GM23338 (cell line): ENCODE data around the gene CCL8. TPM values are rescaled to one million over a fixed set of nuclear protein-coding genes. Genes with fewer than 3 reads are reported as not detected.

Experiments used
- ATAC-seq: fragments of 200-7000 bp; cut with Tn5 transposase; 3 replicates; pipeline ENCODE4 v1.9.1; 2020
- DNase-seq: peaks from one replicate; pipeline ENCODE4 v3.0.0-alpha.2; 2015; ENCODE audit warnings: low spot score
- H2AFZ ChIP-seq: fragments of 200-600 bp; sonication (generic); 2 replicates; pipeline ENCODE4 v1.8.0; 2016; ENCODE audit warnings: antibody characterized with exemption, mild to moderate bottlenecking, moderate library complexity
- H3F3A ChIP-seq: fragments of 200-600 bp; sonication (generic); replicated peaks from 2 replicates; pipeline ENCODE4 v1.8.0; 2017; ENCODE audit warnings: antibody characterized with exemption, mixed run types, low read depth
- H3K27ac ChIP-seq: fragments of 200-600 bp; sonication (generic); 2 replicates; pipeline ENCODE4 v1.6.1; 2016; ENCODE audit warnings: low read depth
- H3K27me3 ChIP-seq: fragments of 200-600 bp; sonication (generic); 2 replicates; pipeline ENCODE4 v1.8.0; 2016; ENCODE audit warnings: mild to moderate bottlenecking, mixed run types, moderate library complexity; ENCODE audit not compliant: insufficient read depth
- H3K36me3 ChIP-seq: fragments of 200-600 bp; sonication (generic); 2 replicates; pipeline ENCODE4 v1.8.0; 2016; ENCODE audit warnings: mild to moderate bottlenecking; ENCODE audit not compliant: insufficient read depth
- H3K4me1 ChIP-seq: fragments of 200-600 bp; sonication (generic); 2 replicates; pipeline ENCODE4 v1.8.0; 2016; ENCODE audit warnings: mild to moderate bottlenecking, moderate library complexity; ENCODE audit not compliant: insufficient read depth
- H3K4me2 ChIP-seq: fragments of 200-600 bp; sonication (generic); 2 replicates; pipeline ENCODE4 v1.7.1; 2017; ENCODE audit warnings: mixed run types
- H3K4me3 ChIP-seq: fragments of 200-600 bp; sonication (generic); 2 replicates; pipeline ENCODE4 v1.6.1; 2016; ENCODE audit warnings: mixed run types
- H3K79me2 ChIP-seq: fragments of 200-600 bp; sonication (generic); replicated peaks from 2 replicates; pipeline ENCODE4 v1.8.0; 2017; ENCODE audit warnings: mild to moderate bottlenecking; ENCODE audit not compliant: insufficient read depth
- H3K9me2 ChIP-seq: fragments of 200-600 bp; sonication (generic); 2 replicates; pipeline ENCODE4 v1.8.0; 2017; ENCODE audit not compliant: insufficient read depth
- H4K20me1 ChIP-seq: fragments of 200-600 bp; sonication (generic); replicated peaks from 2 replicates; pipeline ENCODE4 v1.8.0; 2017; ENCODE audit warnings: mild to moderate bottlenecking; ENCODE audit not compliant: insufficient read depth
- H3K27ac Mint-ChIP-seq: 2 replicates; pipeline ENCODE4 v1.8.0; 2020; ENCODE audit warnings: inconsistent platforms, mild to moderate bottlenecking, moderate library complexity, mixed read lengths
- H3K27me3 Mint-ChIP-seq: 3 replicates; pipeline ENCODE4 v1.8.0; 2022; ENCODE audit warnings: low read depth, mild to moderate bottlenecking, moderate library complexity, mixed read lengths, inconsistent platforms; ENCODE audit not compliant: insufficient read depth, poor library complexity
- H3K36me3 Mint-ChIP-seq: 3 replicates; pipeline ENCODE4 v1.8.0; 2021; ENCODE audit warnings: low read depth, mild to moderate bottlenecking, inconsistent platforms, moderate library complexity, mixed read lengths
- H3K4me1 Mint-ChIP-seq: 3 replicates; pipeline ENCODE4 v1.8.0; 2020; ENCODE audit warnings: mild to moderate bottlenecking, inconsistent platforms, mixed read lengths
- H3K4me3 Mint-ChIP-seq: 3 replicates; pipeline ENCODE4 v1.8.0; 2021; ENCODE audit warnings: moderate library complexity, mild to moderate bottlenecking, inconsistent platforms, mixed read lengths
- H3K9me3 Mint-ChIP-seq: 3 replicates; pipeline ENCODE4 v1.8.0; 2020; ENCODE audit warnings: moderate library complexity, mild to moderate bottlenecking, inconsistent platforms, mixed read lengths
- CREB1 ChIP-seq: fragments of 250-450 bp; sonication (Bioruptor Pico); IDR thresholded peaks from 2 replicates; pipeline ENCODE4 v1.5.0; 2020; ENCODE audit warnings: low read depth, mild to moderate bottlenecking, moderate library complexity
- EZH2 ChIP-seq: fragments of 200-600 bp; sonication (generic); IDR thresholded peaks from one replicate; pipeline ENCODE4 v1.8.0; 2017; ENCODE audit warnings: antibody characterized with exemption, mild to moderate bottlenecking, low read depth; ENCODE audit not compliant: unreplicated experiment
- EZH2phosphoT487 ChIP-seq: fragments of 200-600 bp; sonication (generic); IDR thresholded peaks from one replicate; pipeline ENCODE4 v1.8.1; 2018; ENCODE audit warnings: antibody characterized with exemption; ENCODE audit not compliant: unreplicated experiment
- JUNB ChIP-seq: IDR thresholded peaks from one replicate; pipeline ENCODE4 v1.6.1; 2016; ENCODE audit warnings: antibody characterized with exemption; ENCODE audit not compliant: unreplicated experiment
- NANOG ChIP-seq: IDR thresholded peaks from 2 replicates; pipeline ENCODE4 v1.6.1; 2016; ENCODE audit warnings: antibody characterized with exemption, borderline replicate concordance
- POLR2AphosphoS5 ChIP-seq: IDR thresholded peaks from 2 replicates; pipeline ENCODE4 v1.6.1; 2016; ENCODE audit warnings: antibody characterized with exemption, low read depth
- STAT1 ChIP-seq: IDR thresholded peaks from one replicate; pipeline ENCODE4 v1.6.1; 2016; ENCODE audit warnings: antibody characterized with exemption; ENCODE audit not compliant: unreplicated experiment
- ZNF114 ChIP-seq: fragments of 250-450 bp; sonication (Bioruptor Pico); IDR thresholded peaks from 2 replicates; pipeline ENCODE4 v1.5.0; 2020; ENCODE audit warnings: mild to moderate bottlenecking, moderate library complexity
- polyA plus RNA-seq: library from polyadenylated mRNA; unstranded; fragments of >200 nt; fragmentation: Nextera tagmentation; extraction: Ambion mirVana; gene quantifications from 2 replicates; pipeline ENCODE4 v1.2.1, GENCODE V29; 2016
- total RNA-seq: library from RNA; depleted of rRNA; stranded (reverse); fragments of >200 nt; shearing (Covaris generic); gene quantifications from 2 replicates; pipeline ENCODE4 v1.2.3, GENCODE V29; 2014
- TF ChIP-seq, protein P1 (sequence below): IDR thresholded peaks from 2 replicates; pipeline ENCODE4 v1.6.1; 2016; ENCODE audit warnings: antibody characterized with exemption
- TF ChIP-seq, protein P2 (sequence below): IDR thresholded peaks from one replicate; pipeline ENCODE4 v1.6.1; 2018; ENCODE audit warnings: antibody characterized with exemption; ENCODE audit not compliant: unreplicated experiment
- TF ChIP-seq, protein P3 (sequence below): fragments of 250-450 bp; sonication (Bioruptor Pico); IDR thresholded peaks from 2 replicates; pipeline ENCODE4 v1.5.0; 2020; ENCODE audit warnings: mild to moderate bottlenecking, moderate library complexity

CCL8 gene
- total and polyA plus RNA-seq, 2 experiments from 2014 or later: not detected

DNA sequence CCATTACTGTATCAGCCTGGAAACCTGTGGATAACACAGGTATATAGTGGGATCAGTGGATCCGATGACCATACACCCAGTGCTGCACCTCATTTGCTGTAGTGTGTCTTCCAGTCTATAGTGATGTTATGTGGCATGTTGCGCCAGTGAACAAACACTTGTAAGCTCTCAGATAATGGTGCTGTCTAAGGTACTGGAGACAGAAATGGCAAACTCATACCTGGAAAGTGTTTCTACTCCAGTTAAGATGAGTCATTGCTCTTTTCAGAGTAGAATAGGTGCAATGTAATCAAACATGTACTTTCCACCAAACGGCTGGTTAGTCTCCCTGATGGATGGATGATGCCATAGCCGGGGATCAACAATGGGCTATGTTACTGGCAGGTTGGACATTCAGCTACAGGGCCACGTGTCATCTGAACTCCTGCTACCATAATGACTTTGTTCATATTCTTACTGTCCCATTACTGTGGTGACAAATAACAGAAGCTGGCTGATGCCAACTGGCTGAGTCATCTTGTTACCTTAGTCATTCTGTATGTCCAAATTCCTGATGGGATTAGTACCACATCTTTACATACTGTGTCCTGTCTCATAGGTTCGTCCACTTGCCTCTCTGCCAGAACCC is 27.4 kb upstream of the CCL8 start:
- Mint-ChIP-seq H3K36me3 (no peaks in the 10 kb centered on the region), H3K9me3 (no peaks in the 10 kb centered on the region; the same call in 2 of the 3 replicates), H3K27me3 (peaks cover 4% of the 10 kb centered on the region), H3K4me3 (no peak overlapping the region), H3K27ac (no peak overlapping the region), H3K4me1 (no peaks in the 10 kb centered on the region)
- H3K79me2 ChIP-seq: no peaks in the 10 kb centered on the region
- no peak overlapping the region for H3K4me2 ChIP-seq
- H3K36me3 ChIP-seq: no peaks in the 10 kb centered on the region
- no peak overlapping the region for H3K4me3 ChIP-seq
- no peak overlapping the region for H2AFZ ChIP-seq
- no peak for ATAC-seq
- no peaks in the 10 kb centered on the region for H3F3A ChIP-seq
- no peaks in the 10 kb centered on the region for H4K20me1 ChIP-seq
- no peak for DNase-seq
- no peaks in the 10 kb centered on the region for H3K27me3 ChIP-seq
- TF ChIP-seq JUNB: no peak
- no peak for TF ChIP-seq ZNF114 (CRISPR knock-in tag)
- no peak for TF ChIP-seq POLR2AphosphoS5
- TF ChIP-seq, protein P1, sequence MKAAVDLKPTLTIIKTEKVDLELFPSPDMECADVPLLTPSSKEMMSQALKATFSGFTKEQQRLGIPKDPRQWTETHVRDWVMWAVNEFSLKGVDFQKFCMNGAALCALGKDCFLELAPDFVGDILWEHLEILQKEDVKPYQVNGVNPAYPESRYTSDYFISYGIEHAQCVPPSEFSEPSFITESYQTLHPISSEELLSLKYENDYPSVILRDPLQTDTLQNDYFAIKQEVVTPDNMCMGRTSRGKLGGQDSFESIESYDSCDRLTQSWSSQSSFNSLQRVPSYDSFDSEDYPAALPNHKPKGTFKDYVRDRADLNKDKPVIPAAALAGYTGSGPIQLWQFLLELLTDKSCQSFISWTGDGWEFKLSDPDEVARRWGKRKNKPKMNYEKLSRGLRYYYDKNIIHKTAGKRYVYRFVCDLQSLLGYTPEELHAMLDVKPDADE: no peak
- no peak for TF ChIP-seq CREB1 (CRISPR knock-in tag)
- TF ChIP-seq, protein P2, sequence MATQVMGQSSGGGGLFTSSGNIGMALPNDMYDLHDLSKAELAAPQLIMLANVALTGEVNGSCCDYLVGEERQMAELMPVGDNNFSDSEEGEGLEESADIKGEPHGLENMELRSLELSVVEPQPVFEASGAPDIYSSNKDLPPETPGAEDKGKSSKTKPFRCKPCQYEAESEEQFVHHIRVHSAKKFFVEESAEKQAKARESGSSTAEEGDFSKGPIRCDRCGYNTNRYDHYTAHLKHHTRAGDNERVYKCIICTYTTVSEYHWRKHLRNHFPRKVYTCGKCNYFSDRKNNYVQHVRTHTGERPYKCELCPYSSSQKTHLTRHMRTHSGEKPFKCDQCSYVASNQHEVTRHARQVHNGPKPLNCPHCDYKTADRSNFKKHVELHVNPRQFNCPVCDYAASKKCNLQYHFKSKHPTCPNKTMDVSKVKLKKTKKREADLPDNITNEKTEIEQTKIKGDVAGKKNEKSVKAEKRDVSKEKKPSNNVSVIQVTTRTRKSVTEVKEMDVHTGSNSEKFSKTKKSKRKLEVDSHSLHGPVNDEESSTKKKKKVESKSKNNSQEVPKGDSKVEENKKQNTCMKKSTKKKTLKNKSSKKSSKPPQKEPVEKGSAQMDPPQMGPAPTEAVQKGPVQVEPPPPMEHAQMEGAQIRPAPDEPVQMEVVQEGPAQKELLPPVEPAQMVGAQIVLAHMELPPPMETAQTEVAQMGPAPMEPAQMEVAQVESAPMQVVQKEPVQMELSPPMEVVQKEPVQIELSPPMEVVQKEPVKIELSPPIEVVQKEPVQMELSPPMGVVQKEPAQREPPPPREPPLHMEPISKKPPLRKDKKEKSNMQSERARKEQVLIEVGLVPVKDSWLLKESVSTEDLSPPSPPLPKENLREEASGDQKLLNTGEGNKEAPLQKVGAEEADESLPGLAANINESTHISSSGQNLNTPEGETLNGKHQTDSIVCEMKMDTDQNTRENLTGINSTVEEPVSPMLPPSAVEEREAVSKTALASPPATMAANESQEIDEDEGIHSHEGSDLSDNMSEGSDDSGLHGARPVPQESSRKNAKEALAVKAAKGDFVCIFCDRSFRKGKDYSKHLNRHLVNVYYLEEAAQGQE: no peak
- no peak for TF ChIP-seq EZH2
- no peak for TF ChIP-seq STAT1
- TF ChIP-seq, protein P3, sequence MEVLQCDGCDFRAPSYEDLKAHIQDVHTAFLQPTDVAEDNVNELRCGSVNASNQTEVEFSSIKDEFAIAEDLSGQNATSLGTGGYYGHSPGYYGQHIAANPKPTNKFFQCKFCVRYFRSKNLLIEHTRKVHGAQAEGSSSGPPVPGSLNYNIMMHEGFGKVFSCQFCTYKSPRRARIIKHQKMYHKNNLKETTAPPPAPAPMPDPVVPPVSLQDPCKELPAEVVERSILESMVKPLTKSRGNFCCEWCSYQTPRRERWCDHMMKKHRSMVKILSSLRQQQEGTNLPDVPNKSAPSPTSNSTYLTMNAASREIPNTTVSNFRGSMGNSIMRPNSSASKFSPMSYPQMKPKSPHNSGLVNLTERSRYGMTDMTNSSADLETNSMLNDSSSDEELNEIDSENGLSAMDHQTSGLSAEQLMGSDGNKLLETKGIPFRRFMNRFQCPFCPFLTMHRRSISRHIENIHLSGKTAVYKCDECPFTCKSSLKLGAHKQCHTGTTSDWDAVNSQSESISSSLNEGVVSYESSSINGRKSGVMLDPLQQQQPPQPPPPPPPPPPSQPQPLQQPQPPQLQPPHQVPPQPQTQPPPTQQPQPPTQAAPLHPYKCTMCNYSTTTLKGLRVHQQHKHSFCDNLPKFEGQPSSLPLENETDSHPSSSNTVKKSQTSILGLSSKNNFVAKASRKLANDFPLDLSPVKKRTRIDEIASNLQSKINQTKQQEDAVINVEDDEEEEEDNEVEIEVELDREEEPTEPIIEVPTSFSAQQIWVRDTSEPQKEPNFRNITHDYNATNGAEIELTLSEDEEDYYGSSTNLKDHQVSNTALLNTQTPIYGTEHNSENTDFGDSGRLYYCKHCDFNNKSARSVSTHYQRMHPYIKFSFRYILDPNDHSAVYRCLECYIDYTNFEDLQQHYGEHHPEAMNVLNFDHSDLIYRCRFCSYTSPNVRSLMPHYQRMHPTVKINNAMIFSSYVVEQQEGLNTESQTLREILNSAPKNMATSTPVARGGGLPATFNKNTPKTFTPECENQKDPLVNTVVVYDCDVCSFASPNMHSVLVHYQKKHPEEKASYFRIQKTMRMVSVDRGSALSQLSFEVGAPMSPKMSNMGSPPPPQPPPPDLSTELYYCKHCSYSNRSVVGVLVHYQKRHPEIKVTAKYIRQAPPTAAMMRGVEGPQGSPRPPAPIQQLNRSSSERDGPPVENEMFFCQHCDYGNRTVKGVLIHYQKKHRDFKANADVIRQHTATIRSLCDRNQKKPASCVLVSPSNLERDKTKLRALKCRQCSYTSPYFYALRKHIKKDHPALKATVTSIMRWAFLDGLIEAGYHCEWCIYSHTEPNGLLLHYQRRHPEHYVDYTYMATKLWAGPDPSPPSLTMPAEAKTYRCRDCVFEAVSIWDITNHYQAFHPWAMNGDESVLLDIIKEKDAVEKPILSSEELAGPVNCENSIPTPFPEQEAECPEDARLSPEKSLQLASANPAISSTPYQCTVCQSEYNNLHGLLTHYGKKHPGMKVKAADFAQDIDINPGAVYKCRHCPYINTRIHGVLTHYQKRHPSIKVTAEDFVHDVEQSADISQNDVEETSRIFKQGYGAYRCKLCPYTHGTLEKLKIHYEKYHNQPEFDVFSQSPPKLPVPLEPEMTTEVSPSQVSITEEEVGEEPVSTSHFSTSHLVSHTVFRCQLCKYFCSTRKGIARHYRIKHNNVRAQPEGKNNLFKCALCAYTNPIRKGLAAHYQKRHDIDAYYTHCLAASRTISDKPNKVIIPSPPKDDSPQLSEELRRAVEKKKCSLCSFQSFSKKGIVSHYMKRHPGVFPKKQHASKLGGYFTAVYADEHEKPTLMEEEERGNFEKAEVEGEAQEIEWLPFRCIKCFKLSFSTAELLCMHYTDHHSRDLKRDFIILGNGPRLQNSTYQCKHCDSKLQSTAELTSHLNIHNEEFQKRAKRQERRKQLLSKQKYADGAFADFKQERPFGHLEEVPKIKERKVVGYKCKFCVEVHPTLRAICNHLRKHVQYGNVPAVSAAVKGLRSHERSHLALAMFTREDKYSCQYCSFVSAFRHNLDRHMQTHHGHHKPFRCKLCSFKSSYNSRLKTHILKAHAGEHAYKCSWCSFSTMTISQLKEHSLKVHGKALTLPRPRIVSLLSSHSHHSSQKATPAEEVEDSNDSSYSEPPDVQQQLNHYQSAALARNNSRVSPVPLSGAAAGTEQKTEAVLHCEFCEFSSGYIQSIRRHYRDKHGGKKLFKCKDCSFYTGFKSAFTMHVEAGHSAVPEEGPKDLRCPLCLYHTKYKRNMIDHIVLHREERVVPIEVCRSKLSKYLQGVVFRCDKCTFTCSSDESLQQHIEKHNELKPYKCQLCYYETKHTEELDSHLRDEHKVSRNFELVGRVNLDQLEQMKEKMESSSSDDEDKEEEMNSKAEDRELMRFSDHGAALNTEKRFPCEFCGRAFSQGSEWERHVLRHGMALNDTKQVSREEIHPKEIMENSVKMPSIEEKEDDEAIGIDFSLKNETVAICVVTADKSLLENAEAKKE (CRISPR knock-in tag): no peak
- TF ChIP-seq NANOG: no peak
- no peak for TF ChIP-seq EZH2phosphoT487
- H3K4me1 ChIP-seq: no peaks in the 10 kb centered on the region
- H3K27ac ChIP-seq: no peak overlapping the region
- peaks cover 12% of the 10 kb centered on the region; the same call in 1 of the 2 replicates for H3K9me2 ChIP-seq
